CD14-positive monocyte (primary cell): ENCODE data around the gene VILL. TPM values are rescaled to one million over a fixed set of nuclear protein-coding genes. Genes with fewer than 3 reads are reported as not detected.

ENCODE experiments used
- DNase-seq, 3 donors: peaks; one replicate each; pipeline ENCODE4 v3.0.0-alpha.2; 2011 to 2022
- H2AFZ ChIP-seq: 2 replicates; pipeline ENCODE4 v1.6.0; 2012; ENCODE audit warnings: mild to moderate bottlenecking, low read depth, low read length, inconsistent platforms; ENCODE audit not compliant: insufficient read depth, poor library complexity, severe bottlenecking
- H3K27ac ChIP-seq, 2 donors: 1 replicate in 1 of 2; 2 replicates in 1 of 2; pipeline ENCODE4 v1.5.1; 2012 to 2013; ENCODE audit warnings: low read length in 2 of 2, control low read depth in 1 of 2, inconsistent platforms in 1 of 2, low read depth in 1 of 2, mild to moderate bottlenecking in 1 of 2
- H3K27me3 ChIP-seq, 2 donors: one replicate each; pipeline versions ENCODE4 v1.6.0 to v1.6.1; 2011 to 2013; ENCODE audit warnings: low read length in 2 of 2; ENCODE audit not compliant: control insufficient read depth in 2 of 2, insufficient read depth in 2 of 2
- H3K36me3 ChIP-seq, 2 donors: replicated peaks in 1 of 2; 1 replicate in 1 of 2; 2 replicates in 1 of 2; pipeline versions ENCODE4 v1.5.1 to v1.6.1; 2012 to 2013; ENCODE audit warnings: low read length in 2 of 2, control low read depth in 1 of 2, inconsistent platforms in 1 of 2, mild to moderate bottlenecking in 1 of 2; ENCODE audit not compliant: insufficient read depth in 2 of 2, control insufficient read depth in 1 of 2
- H3K4me1 ChIP-seq, 2 donors: 1 replicate in 1 of 2; 2 replicates in 1 of 2; pipeline versions ENCODE4 v1.5.1 to v1.6.1; 2012 to 2013; ENCODE audit warnings: low read length in 2 of 2, control low read depth in 1 of 2, inconsistent platforms in 1 of 2, mild to moderate bottlenecking in 1 of 2, moderate library complexity in 1 of 2; ENCODE audit not compliant: insufficient read depth in 2 of 2, control insufficient read depth in 1 of 2
- H3K4me2 ChIP-seq: replicated peaks from 2 replicates; pipeline ENCODE3; 2012; ENCODE audit warnings: low read length, moderate library complexity, mild to moderate bottlenecking; ENCODE audit not compliant: poor library complexity, severe bottlenecking; ENCODE audit errors: extremely low read depth
- H3K4me3 ChIP-seq, 3 experiments: fragments of 200-600 bp in 1 of 3; sonication (generic) in 1 of 3; replicated peaks in 1 of 3; 1 replicate in 2 of 3; 2 replicates in 1 of 3; pipeline ENCODE4 v1.5.1; 2011 to 2013; ENCODE audit warnings: low read length in 3 of 3, mild to moderate bottlenecking in 3 of 3, control low read depth in 2 of 3, low read depth in 2 of 3, inconsistent platforms in 1 of 3, moderate library complexity in 1 of 3
- H3K79me2 ChIP-seq: 2 replicates; pipeline ENCODE4 v1.6.0; 2012; ENCODE audit warnings: mild to moderate bottlenecking, control low read depth, inconsistent platforms, low read length, moderate library complexity; ENCODE audit not compliant: insufficient read depth
- H3K9ac ChIP-seq: 2 replicates; pipeline ENCODE4 v1.6.0; 2017; ENCODE audit warnings: low read length, mild to moderate bottlenecking; ENCODE audit not compliant: insufficient read depth, poor library complexity, severe bottlenecking
- H3K9me3 ChIP-seq, 2 donors: replicated peaks in 1 of 2; 1 replicate in 1 of 2; 2 replicates in 1 of 2; pipeline versions ENCODE4 v1.5.1 to v1.6.1; 2012 to 2013; ENCODE audit warnings: low read length in 2 of 2, control low read depth in 1 of 2; ENCODE audit not compliant: control insufficient read depth in 1 of 2, insufficient read depth in 1 of 2
- H4K20me1 ChIP-seq: 2 replicates; pipeline ENCODE4 v1.6.0; 2012; ENCODE audit warnings: mild to moderate bottlenecking, low read length, control low read depth, moderate library complexity; ENCODE audit not compliant: insufficient read depth
- H3K27ac Mint-ChIP-seq, 7 donors: one replicate each; pipeline ENCODE4 v1.8.0; 2020; ENCODE audit warnings: mild to moderate bottlenecking in 7 of 7, mixed read lengths in 7 of 7, moderate library complexity in 6 of 7, inconsistent platforms in 2 of 7
- H3K27me3 Mint-ChIP-seq, 3 donors: one replicate each; pipeline ENCODE4 v1.8.0; 2021 to 2022; ENCODE audit warnings: low read depth in 3 of 3, mild to moderate bottlenecking in 3 of 3, mixed read lengths in 3 of 3, moderate library complexity in 3 of 3, inconsistent platforms in 1 of 3
- H3K36me3 Mint-ChIP-seq, 2 donors: one replicate each; pipeline ENCODE4 v1.8.0; 2020; ENCODE audit warnings: mixed read lengths in 2 of 2, inconsistent platforms in 1 of 2, mild to moderate bottlenecking in 1 of 2
- H3K4me1 Mint-ChIP-seq: one replicate; pipeline ENCODE4 v1.8.0; 2020; ENCODE audit warnings: mild to moderate bottlenecking, mixed read lengths
- H3K4me3 Mint-ChIP-seq, 2 donors: one replicate each; pipeline ENCODE4 v1.8.0; 2020; ENCODE audit warnings: mild to moderate bottlenecking in 2 of 2, mixed read lengths in 2 of 2, moderate library complexity in 1 of 2
- H3K9me3 Mint-ChIP-seq, 7 donors: one replicate each; pipeline ENCODE4 v1.8.0; 2020 to 2022; ENCODE audit warnings: mixed read lengths in 7 of 7, mild to moderate bottlenecking in 6 of 7, moderate library complexity in 6 of 7, inconsistent platforms in 2 of 7
- CTCF ChIP-seq: fragments of 200-600 bp; IDR thresholded peaks from one replicate; pipeline ENCODE4 v1.8.0; 2022; ENCODE audit warnings: antibody characterized with exemption, mild to moderate bottlenecking
- WGBS: methylation state at CpG from one replicate; pipeline ENCODE4 v1.1.5; 2013; ENCODE audit warnings: missing lambda C conversion rate; ENCODE audit not compliant: insufficient coverage; 5-methylcytosine and 5-hydroxymethylcytosine counted together
- intact Hi-C, 2 donors: fragments of 100-400 bp; cut with micrococcal nuclease; formaldehyde crosslinking; loops; one replicate each; pipeline versions ENCODE4 v1.15.0 to v1.15.1; 2023
- polyA plus RNA-seq, 3 donors: library from polyadenylated mRNA; depleted of rRNA in 1 of 3; unstranded in 2 of 3; stranded (reverse) in 1 of 3; fragments of 300-500 nt in 2 of 3; fragments of >200 nt in 1 of 3; fragmentation: Illumina TruSeq in 2 of 3; gene quantifications; 1 replicate in 2 of 3; 2 replicates in 1 of 3; pipeline ENCODE4 v1.2.3, GENCODE V29; 2012 to 2021

Gene VILL
- polyA plus RNA-seq, 3 donors, result 4.4 to 29.1 (median 7.4) TPM

DNA sequence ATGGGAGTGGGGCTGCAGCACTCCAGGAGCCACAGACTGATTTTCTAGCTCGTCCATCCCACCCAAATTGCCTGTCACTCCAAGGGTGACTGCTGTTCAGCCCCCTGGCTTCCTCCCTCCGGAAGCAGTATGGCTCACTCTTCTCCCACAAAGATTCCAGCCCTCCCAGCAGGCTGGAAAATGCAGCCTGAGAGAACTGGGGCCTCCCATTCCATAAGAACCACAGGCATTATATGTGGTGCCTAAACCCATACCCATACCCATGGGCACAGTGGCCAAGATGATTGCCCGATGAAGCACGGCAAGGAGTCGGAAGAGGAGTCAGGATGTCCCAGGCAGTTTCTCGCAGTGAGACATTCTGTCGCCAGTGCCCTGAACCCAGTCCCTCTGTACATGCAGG, 6.0 kb upstream of the VILL start:
- H3K4me3 Mint-ChIP-seq, result no peak overlapping the region

DNA sequence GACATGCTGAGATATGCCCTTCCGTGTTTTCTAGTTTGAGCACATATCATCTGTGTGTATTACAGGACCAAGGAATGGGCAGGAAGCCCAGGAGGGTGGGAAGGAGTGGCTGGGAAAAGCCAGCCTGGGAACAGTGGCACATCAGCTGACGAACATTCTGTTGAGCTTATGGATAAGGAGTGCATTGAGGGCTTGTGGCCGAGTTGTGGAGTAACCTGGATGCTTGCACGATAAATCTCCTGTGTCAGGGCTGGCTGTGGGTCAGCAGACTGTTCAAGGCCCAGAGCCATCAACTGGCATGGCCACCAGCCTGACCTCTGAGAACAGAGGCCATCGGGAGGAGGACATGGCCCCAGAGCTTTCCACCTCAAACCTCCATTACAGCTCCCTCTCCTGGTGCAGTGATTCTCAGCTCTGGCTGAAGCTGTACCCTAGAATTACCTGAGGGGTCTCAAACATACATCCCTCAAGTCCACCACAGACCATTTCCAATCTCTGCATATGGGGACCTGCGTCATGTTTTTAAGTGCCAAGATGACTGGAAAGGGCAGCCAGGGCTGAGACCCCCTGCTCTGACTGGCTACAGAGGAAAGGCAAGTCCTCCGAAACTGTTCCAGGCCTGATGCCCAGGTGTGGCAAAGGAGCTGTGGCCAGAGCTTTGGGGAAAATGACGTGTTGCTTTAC, 4.8 kb upstream of the VILL start:
- Mint-ChIP-seq H3K27ac (peak overlapping the region in 3 of 7 donors; percentile 19 to 54 (median 50)), H3K4me3 (no peak overlapping the region), H3K9me3 (no peaks in the 10 kb centered on the region), H3K27me3 (peaks cover 2 to 5% (median 2%) of the 10 kb centered on the region in 3 donors), H3K36me3 (peaks cover 0 to 1% of the 10 kb centered on the region in 2 donors), H3K4me1 (peaks cover 77% of the 10 kb centered on the region)
- Histone ChIP-seq H3K9me3 (no peaks in the 10 kb centered on the region), H3K9ac (no peak overlapping the region), H3K4me3 (no peak overlapping the region), H3K4me1 (peaks cover 62 to 72% of the 10 kb centered on the region in 2 donors), H4K20me1 (no peaks in the 10 kb centered on the region), H3K36me3 (no peaks in the 10 kb centered on the region), H3K4me2 (no peak overlapping the region), H3K27ac (no peak overlapping the region), H2AFZ (no peak overlapping the region), H3K27me3 (no peaks in the 10 kb centered on the region), H3K79me2 (no peaks in the 10 kb centered on the region)
- TF ChIP-seq CTCF, result no peak
- WGBS, result 94% methylated on average over 8 of the region's 8 CpGs
- intact Hi-C loops, result no loop called here
- no peak for DNase-seq

More for the DNA sequence above, 6.0 kb upstream of the VILL start:
- no peak overlapping the region for H2AFZ ChIP-seq
- DNase-seq, result no peak
- 97% methylated on average over 6 of the region's 7 CpGs for WGBS
- H4K20me1 ChIP-seq, result no peaks in the 10 kb centered on the region
- H3K79me2 ChIP-seq, result no peaks in the 10 kb centered on the region
- no peaks in the 10 kb centered on the region for H3K36me3 ChIP-seq
- peak overlapping the region; percentile 4 to 45 for H3K27ac ChIP-seq
- H3K4me2 ChIP-seq, result no peak overlapping the region
- no peaks in the 10 kb centered on the region for H3K27me3 ChIP-seq
- peaks cover 1 to 5% (median 2%) of the 10 kb centered on the region in 3 donors for H3K27me3 Mint-ChIP-seq
- H3K36me3 Mint-ChIP-seq, result peaks cover 0 to 1% of the 10 kb centered on the region in 2 donors
- H3K9me3 Mint-ChIP-seq, result no peaks in the 10 kb centered on the region
- intact Hi-C loops, result no loop called here
- H3K9ac ChIP-seq, result no peak overlapping the region
- H3K4me1 ChIP-seq, result peaks cover 73 to 84% of the 10 kb centered on the region in 2 donors
- no peak overlapping the region for H3K4me3 ChIP-seq
- TF ChIP-seq CTCF, result no peak
- H3K4me1 Mint-ChIP-seq, result peaks cover 80% of the 10 kb centered on the region
- H3K9me3 ChIP-seq, result no peaks in the 10 kb centered on the region
- peak overlapping the region in 5 of 7 donors; percentile 18 to 81 (median 70) for H3K27ac Mint-ChIP-seq
